Measurements from ENCODE around the gene FAM193A. TPM values are rescaled to one million over a fixed set of nuclear protein-coding genes. Genes with fewer than 3 reads are reported as not detected.

The FAM193A gene
- total RNA-seq, 1 experiment from 2014 or later, result 31.3 TPM

- no peak for TF ChIP-seq CTCF (IDR thresholded peaks at IDR 0.05; ENCODE audit: unreplicated experiment)
Observed at GRCh38 chr4:2702361-2702760, 165.9 kb downstream of the FAM193A start.

GRCh38 chr4:2702770-2703169 lies 166.3 kb downstream of the FAM193A start:
- CTCF ChIA-PET, result no interaction called here
- BruUV-seq (replicated peaks), result no TSS peak
- POLR2A ChIA-PET, result no interaction called here
- Mint-ChIP-seq H3K27ac (ENCODE audit: low read depth, unreplicated experiment) (no peak overlapping the region), H3K9me3 (ENCODE audit: unreplicated experiment) (no peaks in the 10 kb centered on the region), H3K36me3 (ENCODE audit: insufficient read depth, unreplicated experiment) (peaks cover 78% of the 10 kb centered on the region), H3K4me3 (ENCODE audit: unreplicated experiment) (no peak overlapping the region), H3K27me3 (ENCODE audit: insufficient read depth, unreplicated experiment) (no peaks in the 10 kb centered on the region), H3K4me1 (ENCODE audit: insufficient read depth, unreplicated experiment) (no peaks in the 10 kb centered on the region)
- intact Hi-C loops (cut with micrococcal nuclease), result no loop called here
- TF ChIP-seq CTCF (IDR thresholded peaks at IDR 0.05; ENCODE audit: unreplicated experiment), result no peak
- no peak for DNase-seq (ENCODE audit: unreplicated experiment)

More at GRCh38 chr4:2702361-2702760, 165.9 kb downstream of the FAM193A start:
- DNase-seq (ENCODE audit: unreplicated experiment), result no peak
- no peaks in the 10 kb centered on the region for H3K9me3 Mint-ChIP-seq (ENCODE audit: unreplicated experiment)
- H3K27me3 Mint-ChIP-seq (ENCODE audit: insufficient read depth, unreplicated experiment), result no peaks in the 10 kb centered on the region
- CTCF ChIA-PET, result no interaction called here
- POLR2A ChIA-PET, result interaction anchor here (0.6 to 0.7 kb wide), 2 partner anchors 11 to 249 kb away, joined by 4 read pairs; no protein-coding TSS in a partner anchor
- H3K36me3 Mint-ChIP-seq (ENCODE audit: insufficient read depth, unreplicated experiment), result peaks cover 82% of the 10 kb centered on the region
- intact Hi-C loops (cut with micrococcal nuclease), result no loop called here
- no TSS peak for BruUV-seq (replicated peaks)
- H3K4me3 Mint-ChIP-seq (ENCODE audit: unreplicated experiment), result no peak overlapping the region
- H3K4me1 Mint-ChIP-seq (ENCODE audit: insufficient read depth, unreplicated experiment), result no peaks in the 10 kb centered on the region
- no peak overlapping the region for H3K27ac Mint-ChIP-seq (ENCODE audit: low read depth, unreplicated experiment)

- H3K36me3 Mint-ChIP-seq (ENCODE audit: insufficient read depth, unreplicated experiment), result peaks cover 67% of the 10 kb centered on the region
- H3K4me1 Mint-ChIP-seq (ENCODE audit: insufficient read depth, unreplicated experiment), result no peaks in the 10 kb centered on the region
- no peak overlapping the region for H3K27ac Mint-ChIP-seq (ENCODE audit: low read depth, unreplicated experiment)
- no peaks in the 10 kb centered on the region for H3K27me3 Mint-ChIP-seq (ENCODE audit: insufficient read depth, unreplicated experiment)
- no peak for DNase-seq (ENCODE audit: unreplicated experiment)
- ChIA-PET POLR2A (no interaction called here), CTCF (interaction anchor here (0.7 kb wide), 2 partner anchors 14 to 17 kb away, joined by 3 to 4 read pairs; no protein-coding TSS in a partner anchor)
- BruUV-seq (replicated peaks), result no TSS peak
- H3K9me3 Mint-ChIP-seq (ENCODE audit: unreplicated experiment), result no peaks in the 10 kb centered on the region
- intact Hi-C loops (cut with micrococcal nuclease), result no loop called here
- no peak overlapping the region for H3K4me3 Mint-ChIP-seq (ENCODE audit: unreplicated experiment)
- TF ChIP-seq CTCF (IDR thresholded peaks at IDR 0.05; ENCODE audit: unreplicated experiment), result no peak
Observed at GRCh38 chr4:2712261-2712842, 175.9 kb downstream of the FAM193A start.

GRCh38 chr4:2713337-2713736 lies 176.9 kb downstream of the FAM193A start:
- Mint-ChIP-seq H3K4me3 (ENCODE audit: unreplicated experiment) (no peak overlapping the region), H3K36me3 (ENCODE audit: insufficient read depth, unreplicated experiment) (peaks cover 71% of the 10 kb centered on the region), H3K4me1 (ENCODE audit: insufficient read depth, unreplicated experiment) (no peaks in the 10 kb centered on the region), H3K27ac (ENCODE audit: low read depth, unreplicated experiment) (no peak overlapping the region), H3K9me3 (ENCODE audit: unreplicated experiment) (no peaks in the 10 kb centered on the region), H3K27me3 (ENCODE audit: insufficient read depth, unreplicated experiment) (no peaks in the 10 kb centered on the region)
- intact Hi-C loops (cut with micrococcal nuclease), result no loop called here
- DNase-seq (ENCODE audit: unreplicated experiment), result no peak
- no TSS peak for BruUV-seq (replicated peaks)
- CTCF ChIA-PET, result interaction anchor here (0.6 kb wide), 2 partner anchors 148 to 800 kb away, joined by 3 read pairs; no protein-coding TSS in a partner anchor
- TF ChIP-seq CTCF (IDR thresholded peaks at IDR 0.05; ENCODE audit: unreplicated experiment), result no peak
- POLR2A ChIA-PET, result interaction anchor here (0.7 kb wide), 1 partner anchor 231 kb away, joined by 3 read pairs; no protein-coding TSS in a partner anchor
